ENCODE results near the gene ZSCAN26. TPM values are rescaled to one million over a fixed set of nuclear protein-coding genes. Genes with fewer than 3 reads are reported as not detected.

The ZSCAN26 gene
- total and polyA plus RNA-seq, 2 donors (not counting 1 experiment from before 2014, with no cell fraction given) = 17.9 to 29.3 TPM

GRCh38 chr6:28240471-28240870, 26.5 kb upstream of the ZSCAN26 start:
- DNase-seq (no peak), ATAC-seq (ENCODE audit: low read depth) (no peak)
- no peak overlapping the region for H2AFZ ChIP-seq (ENCODE audit: insufficient read depth, low read depth, low read length, poor library complexity, severe bottlenecking)
- no peaks in the 10 kb centered on the region for H3K4me1 ChIP-seq (ENCODE audit: control insufficient read depth in 2 of 2, insufficient read depth in 2 of 2, low read length in 2 of 2)
- CTCF ChIA-PET = no interaction called here
- Mint-ChIP-seq H3K9me3 (ENCODE audit: insufficient read depth) (no peaks in the 10 kb centered on the region), H3K4me1 (no peaks in the 10 kb centered on the region), H3K27me3 (no peaks in the 10 kb centered on the region), H3K27ac (no peak overlapping the region), H3K4me3 (no peak overlapping the region)
- H4K20me1 ChIP-seq (ENCODE audit: control insufficient read depth, insufficient read depth, low read length, poor library complexity, severe bottlenecking) = no peaks in the 10 kb centered on the region
- H3K9ac ChIP-seq (ENCODE audit: low read length) = no peak overlapping the region
- no peak overlapping the region for H3K4me2 ChIP-seq (replicated peaks; ENCODE audit: low read depth, low read length, poor library complexity, severe bottlenecking)
- POLR2A ChIA-PET = no interaction called here
- no peaks in the 10 kb centered on the region for H3K27me3 ChIP-seq (replicated peaks in 1 of 4; ENCODE audit: control extremely low read depth in 1 of 4, control insufficient read depth in 3 of 4, insufficient read depth in 4 of 4, low read length in 3 of 4)
- intact Hi-C loops (cut with micrococcal nuclease) = no loop called here
- peaks cover 0 to 13% of the 10 kb centered on the region in 2 experiments for H3K36me3 ChIP-seq (replicated peaks in 1 of 2; ENCODE audit: control extremely low read depth in 1 of 2, control insufficient read depth in 1 of 2, extremely low read depth in 1 of 2, insufficient read depth in 2 of 2, low read length in 1 of 2)
- no peak overlapping the region for H3K4me3 ChIP-seq (ENCODE audit: control extremely low read depth in 1 of 5, extremely low read depth in 1 of 5, insufficient read depth in 1 of 5, low read depth in 2 of 5, low read length in 4 of 5)
- TF ChIP-seq EZH2 (IDR thresholded peaks at IDR 0.05; ENCODE audit: borderline replicate concordance, insufficient read depth, low read depth, low read length, poor library complexity, severe bottlenecking) (no peak), CTCF (IDR thresholded peaks at IDR 0.05) (no peak)
- no peaks in the 10 kb centered on the region for H3K9me3 ChIP-seq (ENCODE audit: control extremely low read depth in 1 of 3, control insufficient read depth in 2 of 3, insufficient read depth in 1 of 3, low read length in 2 of 3)
- WGBS (ENCODE audit: insufficient coverage) = no CpG with 5 or more reads among the region's 1 CpG
- no peaks in the 10 kb centered on the region for H3K79me2 ChIP-seq (ENCODE audit: control insufficient read depth, insufficient read depth, low read length)
- no peak overlapping the region for H3K27ac ChIP-seq (ENCODE audit: low read length in 2 of 2)

- H3K4me1 Mint-ChIP-seq = peaks cover 5% of the 10 kb centered on the region
- no peaks in the 10 kb centered on the region for H3K79me2 ChIP-seq (ENCODE audit: control insufficient read depth, insufficient read depth, low read length)
- H3K27ac Mint-ChIP-seq = no peak overlapping the region
- H3K27me3 ChIP-seq (replicated peaks in 1 of 4; ENCODE audit: control extremely low read depth in 1 of 4, control insufficient read depth in 3 of 4, insufficient read depth in 4 of 4, low read length in 3 of 4) = no peaks in the 10 kb centered on the region
- H3K27me3 Mint-ChIP-seq = no peaks in the 10 kb centered on the region
- H3K4me3 ChIP-seq (ENCODE audit: control extremely low read depth in 1 of 5, extremely low read depth in 1 of 5, insufficient read depth in 1 of 5, low read depth in 2 of 5, low read length in 4 of 5) = no peak overlapping the region
- no peak overlapping the region for H3K4me2 ChIP-seq (replicated peaks; ENCODE audit: low read depth, low read length, poor library complexity, severe bottlenecking)
- WGBS (ENCODE audit: insufficient coverage) = no CpG with 5 or more reads among the region's 3 CpGs
- no peak overlapping the region for H3K4me3 Mint-ChIP-seq
- intact Hi-C loops (cut with micrococcal nuclease) = no loop called here
- ChIA-PET POLR2A (no interaction called here), CTCF (no interaction called here)
- H3K9ac ChIP-seq (ENCODE audit: low read length) = no peak overlapping the region
- DNase-seq = no peak
- no peak overlapping the region for H2AFZ ChIP-seq (ENCODE audit: insufficient read depth, low read depth, low read length, poor library complexity, severe bottlenecking)
- H4K20me1 ChIP-seq (ENCODE audit: control insufficient read depth, insufficient read depth, low read length, poor library complexity, severe bottlenecking) = no peaks in the 10 kb centered on the region
- H3K36me3 ChIP-seq (replicated peaks in 1 of 2; ENCODE audit: control extremely low read depth in 1 of 2, control insufficient read depth in 1 of 2, extremely low read depth in 1 of 2, insufficient read depth in 2 of 2, low read length in 1 of 2) = peaks cover 1 to 31% of the 10 kb centered on the region in 2 experiments
- ATAC-seq (ENCODE audit: low read depth) = no peak
- TF ChIP-seq CTCF (IDR thresholded peaks at IDR 0.05) (no peak), EZH2 (IDR thresholded peaks at IDR 0.05; ENCODE audit: borderline replicate concordance, insufficient read depth, low read depth, low read length, poor library complexity, severe bottlenecking) (no peak)
- no peak overlapping the region for H3K27ac ChIP-seq (ENCODE audit: low read length in 2 of 2)
- no peaks in the 10 kb centered on the region for H3K9me3 ChIP-seq (ENCODE audit: control extremely low read depth in 1 of 3, control insufficient read depth in 2 of 3, insufficient read depth in 1 of 3, low read length in 2 of 3)
- no peaks in the 10 kb centered on the region for H3K9me3 Mint-ChIP-seq (ENCODE audit: insufficient read depth)
- H3K4me1 ChIP-seq (ENCODE audit: control insufficient read depth in 2 of 2, insufficient read depth in 2 of 2, low read length in 2 of 2) = no peaks in the 10 kb centered on the region
Observed at GRCh38 chr6:28243946-28244345, 23.0 kb upstream of the ZSCAN26 start.

Data from B cell (primary cell).